NCI-H526 (cell line): ENCODE data around the gene CECR2.
"Not testable (repeated sequence)": the region's sequence is repeated elsewhere in the genome, so short reads cannot be mapped to it uniquely, and the experiment has no call there.

Experiments used
- DNase-seq, 2 experiments: peaks; one replicate each; lab custom pipeline; 2025; lab: John Stamatoyannopoulos, UW

The CECR2 gene

GRCh38 chr22:17512960-17513359 lies 143.7 kb downstream of the CECR2 start:
- DNase-seq = no peak

GRCh38 chr22:17513612-17514011 lies 144.4 kb downstream of the CECR2 start:
- no peak for DNase-seq

GRCh38 chr22:17514084-17514483 lies 144.8 kb downstream of the CECR2 start:
- DNase-seq = no peak

GRCh38 chr22:17518406-17518805 lies 149.1 kb downstream of the CECR2 start:
- DNase-seq = no peak

GRCh38 chr22:17521971-17522370 lies 152.7 kb downstream of the CECR2 start:
- not testable (repeated sequence) for DNase-seq

GRCh38 chr22:17523925-17524324 lies 154.7 kb downstream of the CECR2 start:
- no peak for DNase-seq

GRCh38 chr22:17536269-17536668 lies 167.0 kb downstream of the CECR2 start:
- no peak for DNase-seq

- DNase-seq = no peak
Observed at GRCh38 chr22:17537155-17537554, 167.9 kb downstream of the CECR2 start.

- DNase-seq = no peak
Observed at GRCh38 chr22:17540481-17540880, 171.2 kb downstream of the CECR2 start.

GRCh38 chr22:17541476-17541875 lies 172.2 kb downstream of the CECR2 start:
- no peak for DNase-seq

- no peak for DNase-seq
Observed at GRCh38 chr22:17542452-17542851, 173.2 kb downstream of the CECR2 start.

GRCh38 chr22:17548010-17548755 lies 178.9 kb downstream of the CECR2 start:
- DNase-seq = no peak

- DNase-seq = no peak
Observed at GRCh38 chr22:17548756-17549035, 179.4 kb downstream of the CECR2 start.

GRCh38 chr22:17549183-17549582 lies 179.9 kb downstream of the CECR2 start:
- no peak for DNase-seq

- no peak for DNase-seq
Observed at GRCh38 chr22:17549655-17550054, 180.4 kb downstream of the CECR2 start.

GRCh38 chr22:17552737-17553136 lies 183.5 kb downstream of the CECR2 start:
- no peak for DNase-seq

- no peak for DNase-seq
Observed at GRCh38 chr22:17554814-17555213, 185.6 kb downstream of the CECR2 start.

GRCh38 chr22:17559188-17559587 lies 189.9 kb downstream of the CECR2 start:
- DNase-seq = no peak

- no peak for DNase-seq
Observed at GRCh38 chr22:17562906-17563870, 193.9 kb downstream of the CECR2 start, which contains the start of gene SLC25A18. TSS of gene SLC25A18 (plus strand) at chr22:17563498. CDS start at chr22:17579945, 16,447 bp downstream.

- DNase-seq = no peak
Observed at GRCh38 chr22:17563936-17564391, 194.7 kb downstream of the CECR2 start.

GRCh38 chr22:17566016-17566687 lies 196.9 kb downstream of the CECR2 start:
- not testable (repeated sequence) for DNase-seq

- DNase-seq = no peak
Observed at GRCh38 chr22:17566776-17567175, 197.5 kb downstream of the CECR2 start.
